Ovary (tissue), 3 donors: ENCODE data around the gene TBX20.

ENCODE experiments used
- CTCF ChIP-seq, 3 donors: fragments of 450-650 bp in 2 of 3; fragments of 200-600 bp in 1 of 3; IDR thresholded peaks; one replicate each; pipeline versions ENCODE4 v1.5.1 to v1.8.0; 2016 to 2022; ENCODE audit warnings: antibody characterized with exemption in 3 of 3, mild to moderate bottlenecking in 1 of 3
- EP300 ChIP-seq: sonication (generic); formaldehyde crosslinking; IDR thresholded peaks from one replicate; pipeline ENCODE4 v1.6.1; 2017; ENCODE audit warnings: antibody characterized with exemption
- POLR2A ChIP-seq: fragments of 450-650 bp; IDR thresholded peaks from one replicate; pipeline ENCODE4 v1.6.1; 2017; ENCODE audit warnings: antibody characterized with exemption, mild to moderate bottlenecking, moderate library complexity
- donor health status: DM: no; HTN: no; CAD: no.

- no peak for TF ChIP-seq POLR2A
- no peak for TF ChIP-seq CTCF (IDR thresholded peaks at IDR 0.05)
- TF ChIP-seq EP300: no peak
These were observed 2.1 kb downstream of the TBX20 start for GRCh38 chr7:35251606-35252310.
